Breast epithelium (tissue), 3 donors: ENCODE results near the gene CPM.

Experiments used
- POLR2A ChIP-seq: fragments of 450-650 bp; IDR thresholded peaks from one replicate; pipeline ENCODE4 v1.6.1; 2016; ENCODE audit warnings: antibody characterized with exemption, mild to moderate bottlenecking, moderate library complexity
- POLR2AphosphoS5 ChIP-seq, 3 donors: sonication (generic); formaldehyde crosslinking; IDR thresholded peaks; one replicate each; pipeline ENCODE4 v1.6.1; 2017; ENCODE audit warnings: antibody characterized with exemption in 3 of 3
- TF ChIP-seq, protein P1 (sequence below), 3 donors: fragments of 450-650 bp; IDR thresholded peaks; one replicate each; pipeline ENCODE4 v1.5.1; 2016 to 2017; ENCODE audit warnings: antibody characterized with exemption in 3 of 3, mild to moderate bottlenecking in 3 of 3, moderate library complexity in 3 of 3

DNA sequence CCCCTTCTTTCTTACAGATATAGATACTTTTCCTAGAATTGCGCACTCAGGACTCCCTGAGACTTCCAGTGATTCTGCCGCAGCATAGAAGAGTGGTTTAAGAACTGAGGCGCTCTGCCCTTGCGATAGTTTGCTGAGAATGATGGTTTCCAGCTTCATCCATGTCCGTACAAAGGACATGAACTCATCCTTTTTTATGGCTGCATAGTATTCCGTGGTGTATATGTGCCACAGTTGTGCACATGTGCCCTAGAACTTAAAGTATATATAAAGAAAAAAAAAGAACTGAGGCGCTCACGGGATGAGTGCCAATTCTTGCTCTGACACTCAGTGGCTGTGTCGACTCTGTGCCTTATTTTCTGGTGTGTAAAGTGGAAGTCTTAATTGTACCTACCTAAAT lies 1.4 kb upstream of the CPM start:
- TF ChIP-seq, protein P1, sequence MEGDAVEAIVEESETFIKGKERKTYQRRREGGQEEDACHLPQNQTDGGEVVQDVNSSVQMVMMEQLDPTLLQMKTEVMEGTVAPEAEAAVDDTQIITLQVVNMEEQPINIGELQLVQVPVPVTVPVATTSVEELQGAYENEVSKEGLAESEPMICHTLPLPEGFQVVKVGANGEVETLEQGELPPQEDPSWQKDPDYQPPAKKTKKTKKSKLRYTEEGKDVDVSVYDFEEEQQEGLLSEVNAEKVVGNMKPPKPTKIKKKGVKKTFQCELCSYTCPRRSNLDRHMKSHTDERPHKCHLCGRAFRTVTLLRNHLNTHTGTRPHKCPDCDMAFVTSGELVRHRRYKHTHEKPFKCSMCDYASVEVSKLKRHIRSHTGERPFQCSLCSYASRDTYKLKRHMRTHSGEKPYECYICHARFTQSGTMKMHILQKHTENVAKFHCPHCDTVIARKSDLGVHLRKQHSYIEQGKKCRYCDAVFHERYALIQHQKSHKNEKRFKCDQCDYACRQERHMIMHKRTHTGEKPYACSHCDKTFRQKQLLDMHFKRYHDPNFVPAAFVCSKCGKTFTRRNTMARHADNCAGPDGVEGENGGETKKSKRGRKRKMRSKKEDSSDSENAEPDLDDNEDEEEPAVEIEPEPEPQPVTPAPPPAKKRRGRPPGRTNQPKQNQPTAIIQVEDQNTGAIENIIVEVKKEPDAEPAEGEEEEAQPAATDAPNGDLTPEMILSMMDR (IDR thresholded peaks at IDR 0.05): no peak
- TF ChIP-seq POLR2AphosphoS5 (IDR thresholded peaks at IDR 0.05) (no peak), POLR2A (no peak)
